ENCODE results near the gene GCDH.

The GCDH gene

DNA sequence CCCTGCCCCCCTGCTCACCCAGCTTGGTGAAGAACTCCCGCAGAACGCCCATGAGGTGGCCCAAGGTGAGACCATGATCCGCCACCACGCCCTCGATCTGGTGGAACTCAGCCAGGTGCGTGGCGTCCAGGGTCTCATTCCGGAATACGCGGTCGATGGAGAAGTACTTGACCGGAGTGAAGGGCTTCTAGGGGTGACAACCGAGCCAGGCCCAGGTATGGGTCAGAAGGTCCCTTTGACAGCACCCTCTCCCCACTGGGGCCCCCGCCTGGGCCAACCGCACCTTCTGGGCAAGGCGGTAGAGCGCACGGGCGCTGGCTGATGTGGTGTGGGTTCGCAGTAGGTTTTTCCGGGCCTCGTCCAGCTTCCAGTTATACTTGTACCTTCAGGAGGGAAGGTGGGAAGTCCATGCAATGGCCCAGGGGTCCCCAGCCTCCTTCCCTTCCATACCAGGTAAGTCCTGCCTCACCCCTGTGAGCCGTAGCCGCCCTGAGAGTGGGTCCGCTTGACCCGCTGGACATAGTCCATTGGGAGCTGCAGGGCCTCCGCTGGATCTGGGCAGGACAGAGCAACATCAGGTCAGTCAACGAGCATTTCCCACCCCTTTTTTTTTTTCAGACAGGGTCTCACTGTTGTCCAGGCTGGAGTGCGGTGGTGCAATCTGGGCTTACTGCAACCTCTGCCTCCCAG, 33.8 kb downstream of the GCDH start:
- Histone ChIP-seq H3K4me1 (ENCODE audit: control insufficient read depth in 5 of 5, insufficient read depth in 5 of 5, low read length in 5 of 5) (peaks cover 0 to 7% (median 0%) of the 10 kb centered on the region in 5 donors), H3K4me3 (ENCODE audit: low read depth in 1 of 5, low read length in 5 of 5) (no peak overlapping the region), H3K27ac (ENCODE audit: low read depth, low read length) (no peak overlapping the region), H3K9me3 (ENCODE audit: control insufficient read depth in 5 of 5, low read length in 5 of 5) (no peaks in the 10 kb centered on the region), H3K27me3 (ENCODE audit: control insufficient read depth in 5 of 5, insufficient read depth in 4 of 5, low read length in 5 of 5) (no peaks in the 10 kb centered on the region), H3K36me3 (ENCODE audit: control insufficient read depth in 5 of 5, insufficient read depth in 5 of 5, low read length in 5 of 5) (peaks cover 3 to 71% (median 58%) of the 10 kb centered on the region in 5 donors), H3K9ac (ENCODE audit: low read length in 5 of 5) (no peak overlapping the region)

DNA sequence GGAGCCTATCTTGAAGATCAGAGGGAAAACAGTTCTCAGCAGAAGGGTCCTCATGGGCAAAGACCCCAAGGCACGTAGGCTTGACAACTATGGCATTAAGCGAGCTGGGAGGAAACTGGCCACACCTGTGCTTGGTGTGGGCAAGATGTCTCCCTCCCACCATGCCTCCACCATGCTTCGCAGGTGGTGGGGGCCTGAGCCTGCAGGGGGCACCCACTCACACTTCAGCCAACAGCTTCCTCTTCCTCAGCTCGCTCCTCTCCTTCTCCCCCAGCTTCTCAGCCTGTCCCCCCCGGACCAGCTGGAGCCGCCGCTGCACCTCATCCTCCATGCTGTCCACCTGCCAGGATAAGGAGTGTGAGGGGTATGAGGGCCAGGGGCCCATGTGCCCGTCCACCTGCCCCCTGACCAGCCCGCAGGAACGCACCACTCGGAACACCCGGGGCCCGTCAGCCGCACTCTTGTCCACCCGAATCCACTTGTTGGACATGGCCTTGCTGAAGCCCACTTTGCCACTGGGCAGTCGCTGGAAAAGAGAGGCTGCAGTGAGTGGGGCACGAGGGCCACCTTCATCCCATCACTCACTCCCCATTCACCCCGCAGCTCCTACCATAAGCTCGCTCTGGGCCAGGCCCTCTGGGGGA, 39.2 kb downstream of the GCDH start:
- Histone ChIP-seq H3K4me3 (ENCODE audit: low read depth in 1 of 5, low read length in 5 of 5) (no peak overlapping the region), H3K36me3 (ENCODE audit: control insufficient read depth in 5 of 5, insufficient read depth in 5 of 5, low read length in 5 of 5) (peaks cover 3 to 53% (median 38%) of the 10 kb centered on the region in 5 donors)

DNA sequence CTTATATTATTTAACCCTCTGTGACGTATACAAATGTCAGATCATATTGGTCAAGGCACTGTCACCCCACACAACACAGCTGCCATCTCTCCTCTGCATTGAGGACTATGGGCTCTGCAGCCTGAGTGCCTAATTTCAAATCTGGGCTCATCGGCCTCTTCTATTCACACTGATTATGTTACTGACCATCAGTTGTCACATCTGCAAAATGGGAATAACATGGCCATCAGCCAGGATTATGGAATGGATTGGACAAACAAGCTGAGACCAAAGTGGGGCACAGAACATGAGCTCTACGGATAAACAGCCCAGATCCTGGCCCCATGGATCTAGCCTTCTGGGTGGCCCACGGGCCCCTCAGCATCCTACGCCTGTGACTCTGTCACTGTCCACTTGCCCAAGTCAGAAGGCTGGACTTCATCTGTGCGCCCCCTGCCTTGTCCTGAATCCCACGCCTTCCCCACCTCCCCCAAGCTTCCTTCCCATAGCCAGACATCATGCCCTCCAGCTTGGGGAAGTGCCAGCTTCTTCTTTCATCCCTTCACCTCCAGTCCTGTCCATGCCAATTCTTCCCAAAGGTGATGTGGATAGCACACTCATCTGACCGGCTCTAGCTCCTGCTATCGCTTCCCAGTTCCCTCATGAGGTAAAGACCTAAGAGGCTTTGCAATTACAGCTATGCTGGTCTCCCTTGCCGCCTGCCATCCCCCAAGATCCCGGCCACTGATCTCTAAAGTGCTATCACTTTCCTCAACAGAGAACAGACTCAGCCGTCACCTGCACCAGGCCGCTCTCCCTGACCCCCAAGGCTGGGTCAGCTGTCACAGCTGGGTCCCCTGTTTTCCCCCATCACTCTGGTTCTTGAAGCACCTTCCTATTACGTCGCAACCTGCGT, 41.7 kb downstream of the GCDH start:
- peak overlapping the region; percentile 74 for H3K27ac ChIP-seq (ENCODE audit: low read depth, low read length)
- H3K36me3 ChIP-seq (ENCODE audit: control insufficient read depth in 5 of 5, insufficient read depth in 5 of 5, low read length in 5 of 5) = peaks cover 3 to 32% (median 25%) of the 10 kb centered on the region in 5 donors
- no peaks in the 10 kb centered on the region for H3K9me3 ChIP-seq (ENCODE audit: control insufficient read depth in 5 of 5, low read length in 5 of 5)
- peaks cover 10 to 27% (median 23%) of the 10 kb centered on the region in 5 donors for H3K4me1 ChIP-seq (ENCODE audit: control insufficient read depth in 5 of 5, insufficient read depth in 5 of 5, low read length in 5 of 5)
- peak overlapping the region; percentile 80 to 94 (median 87) for H3K9ac ChIP-seq (ENCODE audit: low read length in 5 of 5)
- H3K4me3 ChIP-seq (ENCODE audit: low read depth in 1 of 5, low read length in 5 of 5) = peak overlapping the region; percentile 93 to 100 (median 99)
- H3K27me3 ChIP-seq (ENCODE audit: control insufficient read depth in 5 of 5, insufficient read depth in 4 of 5, low read length in 5 of 5) = no peaks in the 10 kb centered on the region

More for the DNA sequence above, 39.2 kb downstream of the GCDH start:
- Histone ChIP-seq H3K9ac (ENCODE audit: low read length in 5 of 5) (no peak overlapping the region), H3K4me1 (ENCODE audit: control insufficient read depth in 5 of 5, insufficient read depth in 5 of 5, low read length in 5 of 5) (peaks cover 10 to 23% (median 19%) of the 10 kb centered on the region in 5 donors), H3K27ac (ENCODE audit: low read depth, low read length) (no peak overlapping the region), H3K27me3 (ENCODE audit: control insufficient read depth in 5 of 5, insufficient read depth in 4 of 5, low read length in 5 of 5) (no peaks in the 10 kb centered on the region), H3K9me3 (ENCODE audit: control insufficient read depth in 5 of 5, low read length in 5 of 5) (no peaks in the 10 kb centered on the region)

DNA sequence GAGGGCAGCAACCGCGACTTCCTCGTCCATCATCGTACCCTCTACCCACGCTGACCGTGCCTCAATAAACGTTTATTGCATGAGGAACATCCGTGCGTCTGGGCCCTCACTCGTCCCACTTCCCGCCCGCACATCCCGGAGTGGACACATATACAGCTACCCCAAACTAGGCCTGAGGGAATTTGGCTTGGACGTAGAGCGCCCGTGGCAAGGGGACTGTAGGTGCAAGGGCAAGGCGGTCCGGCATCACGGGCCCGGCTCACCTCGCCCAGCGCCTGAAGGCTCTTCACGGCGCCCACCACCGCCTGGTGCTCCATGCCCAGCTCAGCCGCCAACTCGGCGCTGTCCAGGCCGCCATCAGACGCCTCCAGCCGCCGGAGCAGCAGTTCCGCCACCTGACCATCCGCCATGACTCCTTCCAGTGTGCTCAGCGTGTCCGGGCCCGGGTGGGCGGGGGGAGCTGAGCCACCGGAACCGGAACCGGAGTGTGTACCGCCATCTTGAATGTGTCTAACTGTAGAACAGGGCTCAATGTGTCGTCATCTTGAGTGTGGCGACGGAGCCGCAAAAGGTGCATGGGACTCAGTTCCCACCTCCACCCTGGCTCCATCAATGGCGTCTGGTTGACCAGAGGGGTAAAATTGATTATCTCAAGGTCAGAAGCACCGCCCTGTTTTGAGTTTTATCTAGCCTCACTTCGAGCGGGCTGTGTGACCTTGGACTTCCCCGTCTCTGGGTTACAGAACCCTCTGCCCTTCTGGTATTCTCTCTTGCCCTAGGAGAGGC, 42.5 kb downstream of the GCDH start, which contains the start of gene FARSA:
FARSA (minus strand) TSS at position 425 of the 786 bp plus-strand sequence; CDS start at position 410, 15 bp downstream.
- peak within 1 kb of the TSS; percentile 93 to 100 (median 99) for H3K4me3 ChIP-seq (ENCODE audit: low read depth in 1 of 5, low read length in 5 of 5)

DNA sequence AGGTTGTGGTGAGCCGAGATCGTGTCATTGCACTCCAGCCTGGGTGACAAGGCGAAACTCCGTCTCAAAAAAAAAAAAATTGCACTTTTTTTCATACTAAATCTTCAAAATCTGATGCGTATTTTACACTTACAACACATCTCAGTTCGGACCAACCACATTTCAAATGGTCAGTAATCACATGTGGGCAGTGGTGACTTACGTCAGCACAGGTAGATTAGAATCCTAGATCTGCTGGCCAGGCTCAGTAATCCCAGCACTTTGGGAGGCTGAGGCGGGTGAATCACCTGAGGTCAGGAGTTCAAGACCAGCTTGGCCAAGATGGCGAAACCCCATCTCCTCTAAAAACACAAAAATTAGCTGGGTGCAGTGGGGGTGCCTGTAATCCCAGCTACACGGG, 44.1 kb downstream of the GCDH start:
- peaks cover 0 to 13% (median 10%) of the 10 kb centered on the region in 5 donors for H3K36me3 ChIP-seq (ENCODE audit: control insufficient read depth in 5 of 5, insufficient read depth in 5 of 5, low read length in 5 of 5)
- peaks cover 13 to 49% (median 41%) of the 10 kb centered on the region in 5 donors for H3K4me1 ChIP-seq (ENCODE audit: control insufficient read depth in 5 of 5, insufficient read depth in 5 of 5, low read length in 5 of 5)
- no peaks in the 10 kb centered on the region for H3K9me3 ChIP-seq (ENCODE audit: control insufficient read depth in 5 of 5, low read length in 5 of 5)
- no peaks in the 10 kb centered on the region for H3K27me3 ChIP-seq (ENCODE audit: control insufficient read depth in 5 of 5, insufficient read depth in 4 of 5, low read length in 5 of 5)
- H3K4me3 ChIP-seq (ENCODE audit: low read depth in 1 of 5, low read length in 5 of 5) = no peak overlapping the region
- H3K27ac ChIP-seq (ENCODE audit: low read depth, low read length) = no peak overlapping the region
- H3K9ac ChIP-seq (ENCODE audit: low read length in 5 of 5) = no peak overlapping the region

More for the DNA sequence above, 42.5 kb downstream of the GCDH start, which contains the start of gene FARSA:
- peak within 1 kb of the TSS; percentile 74 for H3K27ac ChIP-seq (ENCODE audit: low read depth, low read length)
- no peaks in the 10 kb centered on the region for H3K27me3 ChIP-seq (ENCODE audit: control insufficient read depth in 5 of 5, insufficient read depth in 4 of 5, low read length in 5 of 5)
- H3K36me3 ChIP-seq (ENCODE audit: control insufficient read depth in 5 of 5, insufficient read depth in 5 of 5, low read length in 5 of 5) = peaks cover 3 to 24% (median 20%) of the 10 kb centered on the region in 5 donors
- H3K4me1 ChIP-seq (ENCODE audit: control insufficient read depth in 5 of 5, insufficient read depth in 5 of 5, low read length in 5 of 5) = peaks cover 10 to 33% (median 27%) of the 10 kb centered on the region in 5 donors
- peak within 1 kb of the TSS; percentile 80 to 94 (median 87) for H3K9ac ChIP-seq (ENCODE audit: low read length in 5 of 5)
- H3K9me3 ChIP-seq (ENCODE audit: control insufficient read depth in 5 of 5, low read length in 5 of 5) = no peaks in the 10 kb centered on the region

DNA sequence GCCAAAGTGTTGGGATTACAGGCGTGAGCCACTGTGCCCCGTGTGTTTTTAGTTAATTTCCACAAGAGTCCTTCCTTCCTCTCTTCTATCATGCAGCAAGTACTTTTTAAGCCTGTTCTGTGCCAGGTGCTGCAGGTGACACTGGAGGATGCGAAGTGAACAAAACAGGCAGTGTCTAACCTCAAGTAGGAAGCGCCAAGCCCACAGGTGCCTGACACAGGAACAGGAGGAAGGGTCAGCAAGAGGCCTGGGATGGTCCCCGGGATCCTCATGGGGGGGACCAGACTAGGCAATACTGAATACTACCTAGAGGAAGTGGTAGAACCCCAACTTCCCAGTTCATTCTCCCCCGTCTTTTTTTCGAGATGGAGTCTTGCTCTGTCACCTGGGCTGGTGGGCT, 45.6 kb downstream of the GCDH start:
- H3K27me3 ChIP-seq (ENCODE audit: control insufficient read depth in 5 of 5, insufficient read depth in 4 of 5, low read length in 5 of 5) = no peaks in the 10 kb centered on the region
- H3K4me3 ChIP-seq (ENCODE audit: low read depth in 1 of 5, low read length in 5 of 5) = no peak overlapping the region
- H3K9ac ChIP-seq (ENCODE audit: low read length in 5 of 5) = no peak overlapping the region
- peaks cover 0 to 23% (median 18%) of the 10 kb centered on the region in 5 donors for H3K36me3 ChIP-seq (ENCODE audit: control insufficient read depth in 5 of 5, insufficient read depth in 5 of 5, low read length in 5 of 5)
- H3K4me1 ChIP-seq (ENCODE audit: control insufficient read depth in 5 of 5, insufficient read depth in 5 of 5, low read length in 5 of 5) = peaks cover 16 to 61% (median 51%) of the 10 kb centered on the region in 5 donors
- no peak overlapping the region for H3K27ac ChIP-seq (ENCODE audit: low read depth, low read length)
- H3K9me3 ChIP-seq (ENCODE audit: control insufficient read depth in 5 of 5, low read length in 5 of 5) = no peaks in the 10 kb centered on the region

DNA sequence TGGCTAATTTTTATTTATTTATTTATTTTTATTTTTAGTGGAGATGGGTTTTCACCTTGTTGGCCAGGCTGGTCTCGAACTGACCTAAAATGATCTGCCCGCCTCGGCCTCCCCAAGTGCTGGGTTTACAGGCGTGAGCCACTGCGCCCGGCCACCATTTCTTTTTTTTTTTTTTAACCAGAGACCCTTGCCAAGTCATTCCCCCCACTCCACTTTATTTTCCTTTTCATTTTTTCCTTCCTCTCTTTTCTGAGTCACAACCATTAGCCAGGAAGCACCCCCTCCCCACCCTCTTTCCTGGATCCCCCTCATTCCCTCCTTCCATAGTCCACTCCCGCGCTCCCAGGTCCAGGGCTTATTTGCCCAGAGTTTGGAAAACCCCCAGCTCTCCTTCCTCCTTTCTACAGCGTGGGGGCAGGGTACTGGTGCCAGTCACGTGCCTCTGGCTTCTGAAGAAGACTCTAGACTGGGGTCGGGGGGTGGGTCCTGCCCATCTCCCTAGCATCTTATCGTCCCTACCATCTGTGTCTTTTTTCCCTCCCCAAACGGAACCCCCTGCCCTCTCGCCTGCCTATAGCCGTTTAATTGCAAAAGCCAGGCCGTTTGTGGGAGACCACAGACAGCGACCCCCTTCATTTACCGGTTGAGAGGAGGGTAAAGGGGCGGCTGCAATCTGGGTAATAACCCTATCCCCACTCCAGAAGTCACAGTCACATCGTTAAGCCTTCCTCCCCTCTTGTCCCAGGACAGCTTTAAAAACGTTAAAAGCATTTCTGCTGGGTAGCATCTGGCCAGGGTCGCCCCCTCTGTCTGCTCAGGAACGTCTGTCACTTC, 46.4 kb downstream of the GCDH start:
- H3K9ac ChIP-seq (ENCODE audit: low read length in 5 of 5) = peak overlapping the region in 4 of 5 donors; percentile 8 to 74 (median 57)
- peaks cover 15 to 59% (median 49%) of the 10 kb centered on the region in 5 donors for H3K4me1 ChIP-seq (ENCODE audit: control insufficient read depth in 5 of 5, insufficient read depth in 5 of 5, low read length in 5 of 5)
- peaks cover 0 to 31% (median 24%) of the 10 kb centered on the region in 5 donors for H3K36me3 ChIP-seq (ENCODE audit: control insufficient read depth in 5 of 5, insufficient read depth in 5 of 5, low read length in 5 of 5)
- H3K27me3 ChIP-seq (ENCODE audit: control insufficient read depth in 5 of 5, insufficient read depth in 4 of 5, low read length in 5 of 5) = no peaks in the 10 kb centered on the region
- peak overlapping the region; percentile 64 to 99 (median 76) for H3K4me3 ChIP-seq (ENCODE audit: low read depth in 1 of 5, low read length in 5 of 5)
- peak overlapping the region; percentile 86 for H3K27ac ChIP-seq (ENCODE audit: low read depth, low read length)
- H3K9me3 ChIP-seq (ENCODE audit: control insufficient read depth in 5 of 5, low read length in 5 of 5) = no peaks in the 10 kb centered on the region

DNA sequence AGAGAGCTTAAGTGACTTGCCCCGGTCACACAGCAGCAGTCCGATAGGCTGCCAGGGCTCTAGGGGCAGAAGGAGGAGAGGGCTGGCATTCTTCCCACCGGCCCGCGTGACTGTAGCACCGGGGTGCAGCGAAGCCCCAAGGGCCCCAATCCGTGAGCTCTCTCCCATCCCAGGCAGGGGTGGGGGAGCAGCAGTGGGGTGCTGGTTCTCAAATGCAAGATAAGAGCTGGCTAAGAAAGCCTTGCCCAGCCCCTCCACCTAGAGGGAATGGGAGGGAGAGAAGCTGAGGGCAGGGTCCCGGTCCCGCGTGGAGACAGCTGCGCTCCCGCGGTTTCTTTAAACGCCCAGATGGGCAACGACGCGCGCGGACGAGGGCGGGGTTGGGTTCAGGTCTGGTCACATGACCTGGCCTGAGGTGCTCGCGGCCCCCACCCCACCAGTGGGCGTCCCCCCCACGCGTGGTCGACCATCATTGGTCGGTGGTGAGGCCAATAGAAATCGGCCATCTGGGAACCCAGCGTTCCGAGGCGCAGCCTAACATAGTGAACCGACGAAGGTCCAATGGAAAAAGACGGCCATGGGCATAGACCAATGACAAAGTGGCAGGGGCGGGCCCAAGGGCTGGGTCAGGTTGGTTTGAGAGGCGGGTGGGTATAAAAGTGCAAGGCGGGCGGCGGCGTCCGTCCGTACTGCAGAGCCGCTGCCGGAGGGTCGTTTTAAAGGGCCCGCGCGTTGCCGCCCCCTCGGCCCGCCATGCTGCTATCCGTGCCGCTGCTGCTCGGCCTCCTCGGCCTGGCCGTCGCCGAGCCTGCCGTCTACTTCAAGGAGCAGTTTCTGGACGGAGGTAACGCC, 47.2 kb downstream of the GCDH start, which contains the start of gene CALR:
CALR (plus strand) TSS at position 683 of the 852 bp plus-strand sequence; CDS start at position 754, 71 bp downstream.
- Histone ChIP-seq H3K4me3 (ENCODE audit: low read depth in 1 of 5, low read length in 5 of 5) (peak within 1 kb of the TSS; percentile 76 to 99 (median 93)), H3K9ac (ENCODE audit: low read length in 5 of 5) (peak within 1 kb of the TSS; percentile 81 to 98 (median 93)), H3K27ac (ENCODE audit: low read depth, low read length) (peak within 1 kb of the TSS; percentile 86), H3K9me3 (ENCODE audit: control insufficient read depth in 5 of 5, low read length in 5 of 5) (no peaks in the 10 kb centered on the region), H3K36me3 (ENCODE audit: control insufficient read depth in 5 of 5, insufficient read depth in 5 of 5, low read length in 5 of 5) (peaks cover 0 to 37% (median 29%) of the 10 kb centered on the region in 5 donors), H3K4me1 (ENCODE audit: control insufficient read depth in 5 of 5, insufficient read depth in 5 of 5, low read length in 5 of 5) (peaks cover 9 to 51% (median 41%) of the 10 kb centered on the region in 5 donors), H3K27me3 (ENCODE audit: control insufficient read depth in 5 of 5, insufficient read depth in 4 of 5, low read length in 5 of 5) (no peaks in the 10 kb centered on the region)

Data from subcutaneous abdominal adipose tissue (tissue), 5 donors.